Measurements from ENCODE around the gene FHOD1. TPM values are rescaled to one million over a fixed set of nuclear protein-coding genes. Genes with fewer than 3 reads are reported as not detected.
A peak's percentile ranks its signal among the peaks of the same experiment; 100 is the strongest.

Gene FHOD1
- total RNA-seq, 1 donor from 2014 or later = 2.6 TPM

DNA sequence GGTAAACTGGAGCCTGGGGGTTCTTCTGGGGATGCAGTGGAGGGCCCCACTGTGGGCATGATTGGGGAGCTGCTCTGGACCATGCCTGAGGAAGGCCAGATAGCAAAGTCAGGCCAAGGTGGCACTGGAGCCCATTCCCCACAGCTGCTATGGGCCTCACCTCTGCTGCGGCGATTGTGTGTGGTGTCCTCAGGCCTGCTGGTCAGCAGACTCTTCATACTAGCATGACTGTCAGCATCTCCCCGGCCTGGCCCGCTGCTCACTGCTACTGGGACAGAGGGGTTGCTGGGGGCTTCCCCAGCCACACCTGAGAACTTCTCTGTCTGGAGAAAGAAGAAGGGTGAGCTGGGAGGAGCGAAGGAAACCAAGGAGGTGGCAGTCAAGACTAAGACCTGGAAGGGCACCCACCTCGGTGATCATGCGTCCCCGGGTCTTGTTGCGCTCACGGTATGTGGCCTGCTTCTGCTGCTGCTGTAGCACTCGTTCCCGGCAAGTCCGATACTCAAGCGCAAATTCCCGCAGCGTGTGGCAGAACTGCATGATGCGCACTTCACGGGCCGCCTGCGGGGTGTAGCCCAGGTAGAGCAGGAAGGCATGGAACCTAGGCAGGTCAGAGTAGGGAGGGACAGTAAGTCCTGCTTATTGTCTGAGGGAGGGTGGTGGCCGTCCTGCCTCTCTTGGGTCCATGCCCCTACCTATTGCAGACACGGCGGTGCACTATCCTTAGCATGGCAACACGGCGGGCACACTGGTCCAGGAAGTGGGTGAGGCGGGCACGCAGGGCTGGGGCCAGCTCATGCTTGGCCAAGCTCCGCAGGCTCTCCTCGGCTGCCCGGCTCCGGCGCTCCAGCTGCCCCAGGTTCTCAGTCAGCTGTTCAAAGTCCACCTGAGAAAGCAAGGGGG lies 17.1 kb downstream of the FHOD1 start:
- Histone ChIP-seq H3K4me3 (ENCODE audit: low read depth, low read length) (no peak overlapping the region), H3K27me3 (ENCODE audit: control insufficient read depth, insufficient read depth, low read length) (no peaks in the 10 kb centered on the region), H3K36me3 (ENCODE audit: control insufficient read depth, insufficient read depth, low read length) (peaks cover 25% of the 10 kb centered on the region)
- FAIRE-seq (no peak), DNase-seq (ENCODE audit: low read depth) (no peak)
- TF ChIP-seq, protein P1, sequence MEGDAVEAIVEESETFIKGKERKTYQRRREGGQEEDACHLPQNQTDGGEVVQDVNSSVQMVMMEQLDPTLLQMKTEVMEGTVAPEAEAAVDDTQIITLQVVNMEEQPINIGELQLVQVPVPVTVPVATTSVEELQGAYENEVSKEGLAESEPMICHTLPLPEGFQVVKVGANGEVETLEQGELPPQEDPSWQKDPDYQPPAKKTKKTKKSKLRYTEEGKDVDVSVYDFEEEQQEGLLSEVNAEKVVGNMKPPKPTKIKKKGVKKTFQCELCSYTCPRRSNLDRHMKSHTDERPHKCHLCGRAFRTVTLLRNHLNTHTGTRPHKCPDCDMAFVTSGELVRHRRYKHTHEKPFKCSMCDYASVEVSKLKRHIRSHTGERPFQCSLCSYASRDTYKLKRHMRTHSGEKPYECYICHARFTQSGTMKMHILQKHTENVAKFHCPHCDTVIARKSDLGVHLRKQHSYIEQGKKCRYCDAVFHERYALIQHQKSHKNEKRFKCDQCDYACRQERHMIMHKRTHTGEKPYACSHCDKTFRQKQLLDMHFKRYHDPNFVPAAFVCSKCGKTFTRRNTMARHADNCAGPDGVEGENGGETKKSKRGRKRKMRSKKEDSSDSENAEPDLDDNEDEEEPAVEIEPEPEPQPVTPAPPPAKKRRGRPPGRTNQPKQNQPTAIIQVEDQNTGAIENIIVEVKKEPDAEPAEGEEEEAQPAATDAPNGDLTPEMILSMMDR (IDR thresholded peaks at IDR 0.05; ENCODE audit: insufficient read depth, low read length, severe bottlenecking) = no peak

DNA sequence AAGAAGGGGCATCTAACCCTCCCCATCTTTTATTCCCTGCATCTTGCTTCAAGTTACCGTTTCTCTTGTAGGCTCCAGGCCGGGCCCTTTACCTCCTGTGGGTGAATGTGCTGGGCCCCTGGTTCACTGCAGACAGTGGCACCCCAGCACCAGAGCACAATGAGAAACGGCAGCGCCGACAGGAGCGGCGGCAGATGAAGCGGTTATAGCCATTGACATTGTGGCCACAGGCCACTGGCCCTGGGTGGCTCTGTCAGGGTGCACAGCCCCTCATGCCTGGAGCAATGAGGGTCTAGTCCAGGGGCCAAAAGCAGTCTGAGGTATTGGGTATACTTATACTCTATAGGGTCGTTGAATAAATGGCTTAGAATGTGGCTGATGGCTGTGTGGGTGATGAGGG lies 18.4 kb downstream of the FHOD1 start:
- TF ChIP-seq, protein P1 (IDR thresholded peaks at IDR 0.05; ENCODE audit: insufficient read depth, low read length, severe bottlenecking) = no peak
- FAIRE-seq (no peak), DNase-seq (ENCODE audit: low read depth) (no peak)
- H3K27me3 ChIP-seq (ENCODE audit: control insufficient read depth, insufficient read depth, low read length) = no peaks in the 10 kb centered on the region
- peaks cover 23% of the 10 kb centered on the region for H3K36me3 ChIP-seq (ENCODE audit: control insufficient read depth, insufficient read depth, low read length)
- H3K4me3 ChIP-seq (ENCODE audit: low read depth, low read length) = no peak overlapping the region

DNA sequence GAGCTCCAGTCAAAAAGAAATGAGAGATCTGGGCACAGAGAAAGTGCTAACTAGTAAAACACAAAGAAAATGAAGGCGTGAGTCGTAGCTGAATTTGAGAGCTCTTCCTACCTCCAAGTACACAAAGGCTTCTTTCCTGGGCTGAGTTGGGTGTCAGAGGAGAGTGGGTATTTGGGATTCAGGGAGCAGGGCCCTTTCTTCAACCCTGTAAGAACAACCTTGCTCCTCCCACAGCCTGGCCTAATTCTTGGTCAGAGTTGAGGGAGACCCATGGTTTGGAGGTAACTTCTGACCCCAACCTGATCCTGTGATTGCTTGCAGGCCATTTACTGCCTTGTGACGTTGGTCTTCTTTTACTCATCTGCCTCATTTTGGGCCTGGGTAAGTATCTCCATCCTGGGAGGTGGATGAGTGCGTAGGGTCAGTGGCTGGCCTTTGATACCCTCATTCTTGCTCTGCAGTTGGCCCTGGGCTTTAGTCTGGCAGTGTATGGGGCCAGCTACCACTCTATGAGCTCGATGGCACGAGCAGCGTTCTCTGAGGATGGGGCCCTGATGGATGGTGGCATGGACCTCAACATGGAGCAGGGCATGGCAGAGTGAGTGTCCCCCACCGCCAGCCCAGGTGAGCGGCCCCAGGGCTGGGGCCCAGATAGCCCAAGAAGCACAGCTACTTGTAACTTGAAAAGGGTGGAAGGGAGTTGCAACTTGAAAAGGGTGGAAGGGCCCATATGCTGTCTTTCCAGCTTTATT lies 19.1 kb downstream of the FHOD1 start:
- TF ChIP-seq, protein P1 (IDR thresholded peaks at IDR 0.05; ENCODE audit: insufficient read depth, low read length, severe bottlenecking) = no peak
- DNase-seq (ENCODE audit: low read depth) (no peak), FAIRE-seq (no peak)
- Histone ChIP-seq H3K36me3 (ENCODE audit: control insufficient read depth, insufficient read depth, low read length) (peaks cover 21% of the 10 kb centered on the region), H3K4me3 (ENCODE audit: low read depth, low read length) (peak overlapping the region; percentile 82), H3K27me3 (ENCODE audit: control insufficient read depth, insufficient read depth, low read length) (no peaks in the 10 kb centered on the region)

DNA sequence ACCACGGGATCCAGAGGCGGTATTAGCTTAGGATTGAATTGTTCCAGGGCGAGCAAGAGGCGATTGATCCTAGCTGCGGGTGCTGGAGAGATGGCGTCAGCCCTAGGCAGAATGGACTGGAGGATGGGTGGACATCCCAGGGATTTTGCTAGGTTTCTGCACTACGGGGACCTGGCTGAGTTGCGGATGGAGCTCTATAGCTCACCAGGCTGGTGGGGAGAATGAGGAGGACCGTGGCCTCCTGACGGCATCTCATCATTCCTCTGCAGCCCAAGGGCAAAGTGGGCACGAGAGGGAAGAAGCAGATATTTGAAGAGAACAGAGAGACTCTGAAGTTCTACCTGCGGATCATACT lies 19.7 kb downstream of the FHOD1 start:
- peak overlapping the region; percentile 82 for H3K4me3 ChIP-seq (ENCODE audit: low read depth, low read length)
- H3K27me3 ChIP-seq (ENCODE audit: control insufficient read depth, insufficient read depth, low read length) = no peaks in the 10 kb centered on the region
- peaks cover 21% of the 10 kb centered on the region for H3K36me3 ChIP-seq (ENCODE audit: control insufficient read depth, insufficient read depth, low read length)
- no peak for DNase-seq (ENCODE audit: low read depth)
- TF ChIP-seq, protein P1 (IDR thresholded peaks at IDR 0.05; ENCODE audit: insufficient read depth, low read length, severe bottlenecking) = no peak
- no peak for FAIRE-seq

DNA sequence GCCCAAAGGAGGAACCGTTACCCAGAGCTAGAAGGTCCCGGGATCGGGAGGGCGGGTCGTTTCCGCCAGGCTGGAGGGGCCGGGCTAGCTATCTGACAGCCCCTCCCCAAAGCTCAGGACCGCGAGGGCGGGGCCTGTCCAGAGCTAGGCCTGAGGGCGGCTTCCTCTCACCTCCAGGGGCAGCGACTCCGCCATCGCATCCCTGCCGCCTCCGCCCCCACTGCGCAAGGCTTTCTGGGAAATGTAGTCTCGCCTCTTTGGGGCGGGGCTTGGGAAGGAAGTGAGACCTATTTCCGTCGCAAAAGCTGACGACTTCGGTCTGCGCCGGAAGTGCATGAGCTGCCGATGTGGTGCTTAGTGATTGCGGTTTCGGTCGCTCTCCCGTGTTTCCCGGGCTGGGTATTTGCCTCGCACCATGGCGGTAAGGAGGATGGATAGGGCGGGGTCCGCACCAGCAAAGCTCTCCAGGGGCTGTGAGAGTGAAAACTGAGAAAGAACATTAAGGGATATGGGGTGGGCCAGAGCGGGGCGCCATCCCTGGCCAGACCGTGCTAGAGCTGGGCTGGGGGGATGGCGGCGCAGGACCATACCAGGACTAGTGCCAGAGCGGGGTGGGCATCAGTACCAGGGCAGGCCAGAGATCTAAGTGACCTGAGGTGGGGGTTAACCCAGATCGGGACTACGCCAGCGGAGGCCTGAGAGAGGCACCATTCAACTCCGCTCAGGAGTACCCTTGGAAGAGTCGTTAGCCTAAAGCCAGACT lies 20.3 kb downstream of the FHOD1 start, which contains the start of gene TMEM208:
TMEM208 (plus strand) TSS at position 327 of the 763 bp plus-strand sequence; CDS start at position 416, 89 bp downstream.
- FAIRE-seq (no peak), DNase-seq (ENCODE audit: low read depth) (peak; percentile 93)
- Histone ChIP-seq H3K36me3 (ENCODE audit: control insufficient read depth, insufficient read depth, low read length) (peaks cover 20% of the 10 kb centered on the region), H3K27me3 (ENCODE audit: control insufficient read depth, insufficient read depth, low read length) (no peaks in the 10 kb centered on the region), H3K4me3 (ENCODE audit: low read depth, low read length) (peak within 1 kb of the TSS; percentile 82)
- TF ChIP-seq, protein P1 (IDR thresholded peaks at IDR 0.05; ENCODE audit: insufficient read depth, low read length, severe bottlenecking) = peak; percentile 14
